ENCODE measurements around the gene CATSPER4.

Gene CATSPER4

GRCh38 chr1:26190373-26190987 is at the start of gene CATSPER4:
Gene CATSPER4 (plus strand): TSS chr1:26190602. CDS start chr1:26190628, 26 bp downstream.
- DNase-seq: peak; percentile 85

- DNase-seq: no peak
These were observed 48.2 kb upstream of the CATSPER4 start for GRCh38 chr1:26142159-26142558.

- peak; percentile 59 for DNase-seq
These were observed 45.1 kb upstream of the CATSPER4 start for GRCh38 chr1:26145041-26145959.

GRCh38 chr1:26145960-26146294 is 44.5 kb upstream of the CATSPER4 start:
- DNase-seq: no peak

GRCh38 chr1:26148887-26149286 is 41.5 kb upstream of the CATSPER4 start:
- no peak for DNase-seq

- DNase-seq: no peak
These were observed 36.4 kb upstream of the CATSPER4 start for GRCh38 chr1:26153966-26154532.

GRCh38 chr1:26154750-26155149 is 35.7 kb upstream of the CATSPER4 start:
- no peak for DNase-seq

GRCh38 chr1:26155370-26156284 is 34.8 kb upstream of the CATSPER4 start:
- no peak for DNase-seq

GRCh38 chr1:26156285-26157038 is 33.9 kb upstream of the CATSPER4 start:
- DNase-seq: no peak

GRCh38 chr1:26158271-26158907 is 32.0 kb upstream of the CATSPER4 start:
- no peak for DNase-seq

GRCh38 chr1:26158908-26159742 is 31.3 kb upstream of the CATSPER4 start, which contains the start of gene FAM110D:
Gene FAM110D (plus strand): TSS chr1:26159079. CDS start chr1:26161292, 2,213 bp downstream.
- no peak for DNase-seq

- no peak for DNase-seq
These were observed 30.7 kb upstream of the CATSPER4 start for GRCh38 chr1:26159743-26160039.

GRCh38 chr1:26160527-26161414 is 29.6 kb upstream of the CATSPER4 start:
- DNase-seq: no peak

- no peak for DNase-seq
These were observed 28.8 kb upstream of the CATSPER4 start for GRCh38 chr1:26161415-26162219.

GRCh38 chr1:26162220-26162709 is 28.1 kb upstream of the CATSPER4 start:
- DNase-seq: no peak

- DNase-seq: no peak
These were observed 26.7 kb upstream of the CATSPER4 start for GRCh38 chr1:26163684-26164035.

- DNase-seq: no peak
These were observed 26.2 kb upstream of the CATSPER4 start for GRCh38 chr1:26164036-26164860.
